Raji (cell line): ENCODE results near the gene HSPB3.

Experiments
- POLR2A ChIP-seq: IDR thresholded peaks from 2 replicates; pipeline ENCODE4 v1.6.1; 2011; ENCODE audit warnings: low read depth, low read length, control low read depth; ENCODE audit not compliant: insufficient read depth

HSPB3 gene

DNA sequence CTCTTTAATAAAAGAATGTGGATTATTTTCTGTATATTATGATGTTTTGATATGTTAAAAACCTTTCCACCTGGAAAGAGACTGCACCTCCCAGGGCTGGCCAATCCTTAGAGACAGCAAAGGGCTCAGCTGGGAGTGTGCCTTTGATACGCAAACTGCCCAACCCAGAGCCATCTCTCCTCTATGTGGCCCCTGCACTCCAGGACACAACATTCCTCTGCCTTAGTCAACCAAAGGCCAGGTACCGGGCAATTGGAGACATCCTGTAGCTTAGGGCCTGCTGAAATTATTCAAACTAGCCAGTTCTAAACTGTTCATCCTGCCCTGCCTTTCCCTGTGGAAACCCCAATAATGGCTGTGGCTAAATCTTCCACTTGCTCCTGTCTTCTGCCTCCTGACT, 5.0 kb upstream of the HSPB3 start:
- TF ChIP-seq POLR2A: no peak

- TF ChIP-seq POLR2A: no peak
These were observed 2.5 kb upstream of the HSPB3 start for GRCh38 chr5:54453046-54453445.

- TF ChIP-seq POLR2A: no peak
These were observed 897 bp upstream of the HSPB3 start for GRCh38 chr5:54454602-54455001.

- TF ChIP-seq POLR2A: no peak
These were observed 1.8 kb downstream of the HSPB3 start for GRCh38 chr5:54457094-54457862.

- TF ChIP-seq POLR2A: no peak
These were observed 2.7 kb downstream of the HSPB3 start for GRCh38 chr5:54458221-54458620.

DNA sequence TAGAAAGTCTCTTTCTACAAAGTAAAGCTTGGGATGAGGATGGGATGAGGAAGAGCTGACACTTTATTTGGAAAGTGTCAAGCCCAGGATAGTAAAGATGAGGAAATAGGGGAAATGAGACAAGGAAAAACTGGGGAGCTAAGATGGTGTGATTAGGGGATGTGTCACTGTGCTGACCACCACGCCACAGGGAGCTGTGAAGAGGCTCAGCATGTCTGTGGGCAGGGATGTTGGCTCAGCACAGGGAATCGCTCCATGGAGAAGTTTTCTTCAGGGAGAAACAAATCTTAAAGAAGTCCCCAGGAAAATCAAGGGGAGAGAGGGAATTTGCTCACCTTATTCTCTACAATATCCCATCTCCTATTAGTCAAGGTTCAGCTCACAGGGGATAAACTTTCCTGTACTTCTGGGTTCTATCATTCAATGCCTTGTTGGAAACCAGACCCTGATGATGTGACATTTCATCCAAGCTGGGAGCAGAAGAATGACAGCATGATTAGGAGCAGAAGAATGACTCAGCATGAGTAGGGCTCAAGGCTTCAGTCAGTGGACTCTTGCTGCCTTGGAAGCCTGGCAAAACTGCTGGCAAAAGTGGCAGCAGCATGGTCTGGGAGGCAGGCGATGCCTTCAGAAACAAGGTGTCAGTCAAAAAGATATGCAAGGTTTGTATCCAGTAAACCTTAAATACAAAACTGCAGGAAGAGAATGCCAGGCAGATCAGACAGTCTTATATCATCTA, 4.9 kb downstream of the HSPB3 start:
- TF ChIP-seq POLR2A: no peak

DNA sequence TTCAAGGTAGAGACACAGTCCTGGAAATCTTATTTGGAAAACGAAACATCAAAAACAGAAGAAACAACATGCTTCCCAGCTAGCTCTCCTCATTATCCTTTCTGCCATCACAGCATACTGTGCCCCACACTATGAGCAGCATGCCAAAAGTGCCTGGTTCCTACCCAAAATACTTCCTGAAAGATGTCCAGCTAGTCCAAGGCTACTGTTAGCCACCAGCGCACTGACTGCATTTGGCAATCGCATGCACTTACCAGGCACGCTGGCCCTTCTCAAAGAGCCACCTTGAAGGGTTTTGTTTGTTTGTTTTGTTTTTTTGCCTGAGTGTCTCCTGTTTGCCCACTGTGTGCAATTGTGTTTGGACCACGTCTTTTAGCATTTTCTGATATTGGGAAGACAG, 6.8 kb downstream of the HSPB3 start:
- no peak for TF ChIP-seq POLR2A

DNA sequence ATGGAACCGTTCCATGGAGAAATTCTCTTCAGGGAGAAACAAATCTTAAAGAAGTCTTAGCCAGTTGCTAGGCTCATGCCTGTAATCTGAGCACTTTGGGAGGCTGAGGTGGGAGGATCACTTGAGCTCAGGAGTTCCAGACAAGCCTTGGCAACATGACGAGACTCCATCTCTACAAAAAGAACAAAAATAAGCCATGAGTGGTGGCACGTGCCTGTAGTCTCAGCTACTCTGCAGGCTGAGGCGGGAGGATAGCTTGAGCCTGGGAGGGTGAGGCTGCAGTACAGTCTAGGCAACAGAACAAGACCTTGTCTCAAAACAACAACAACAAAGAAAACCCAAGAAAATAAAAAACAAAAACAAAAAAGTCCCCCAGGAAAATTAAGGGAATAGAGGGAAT, 8.2 kb downstream of the HSPB3 start:
- no peak for TF ChIP-seq POLR2A

DNA sequence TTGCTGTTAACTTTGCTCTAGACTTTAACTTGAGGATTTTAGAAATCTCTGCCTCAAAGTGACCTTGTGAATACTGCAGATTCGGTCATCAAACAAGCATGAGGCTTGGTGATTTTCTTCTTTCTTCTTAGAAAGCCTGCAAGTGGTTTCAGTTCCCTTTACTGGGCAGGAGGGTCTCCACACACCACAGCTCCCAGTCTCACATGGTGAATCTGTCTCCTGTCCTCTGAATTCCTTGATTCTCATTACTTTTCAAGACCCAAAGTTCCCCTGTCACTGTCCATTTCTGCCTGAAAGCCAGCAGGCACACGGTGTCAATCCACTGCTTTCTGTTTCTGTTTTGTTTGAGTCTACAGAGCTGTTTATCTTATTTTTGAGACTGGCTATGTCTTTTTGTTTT, 14.1 kb downstream of the HSPB3 start:
- TF ChIP-seq POLR2A: no peak

- TF ChIP-seq POLR2A: no peak
These were observed 14.6 kb downstream of the HSPB3 start for GRCh38 chr5:54470128-54470527.

DNA sequence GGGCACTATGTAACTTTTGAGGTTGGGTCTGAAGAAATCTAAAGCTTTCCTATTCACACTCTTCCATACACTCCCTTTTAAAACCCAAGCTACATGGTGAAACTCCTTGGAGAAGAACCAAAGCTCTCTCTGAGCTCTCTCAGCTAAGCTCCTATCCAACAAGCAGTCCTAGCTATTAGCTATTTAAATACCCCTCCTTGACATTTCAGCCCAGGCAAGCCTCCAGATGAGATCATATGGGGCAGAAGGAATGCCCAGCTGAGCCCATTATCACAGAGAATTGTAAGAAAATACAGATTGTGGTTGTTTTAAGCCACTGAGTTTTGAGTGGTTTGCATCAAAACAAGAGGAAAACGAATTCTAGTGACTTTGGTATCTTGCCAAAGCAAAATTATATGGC, 15.2 kb downstream of the HSPB3 start:
- TF ChIP-seq POLR2A: no peak

- no peak for TF ChIP-seq POLR2A
These were observed 15.9 kb downstream of the HSPB3 start for GRCh38 chr5:54471398-54471797.

GRCh38 chr5:54476682-54477081, 21.2 kb downstream of the HSPB3 start:
- TF ChIP-seq POLR2A: no peak

- no peak for TF ChIP-seq POLR2A
These were observed 22.5 kb downstream of the HSPB3 start for GRCh38 chr5:54477941-54478478.

GRCh38 chr5:54480296-54480695, 24.8 kb downstream of the HSPB3 start:
- TF ChIP-seq POLR2A: no peak

DNA sequence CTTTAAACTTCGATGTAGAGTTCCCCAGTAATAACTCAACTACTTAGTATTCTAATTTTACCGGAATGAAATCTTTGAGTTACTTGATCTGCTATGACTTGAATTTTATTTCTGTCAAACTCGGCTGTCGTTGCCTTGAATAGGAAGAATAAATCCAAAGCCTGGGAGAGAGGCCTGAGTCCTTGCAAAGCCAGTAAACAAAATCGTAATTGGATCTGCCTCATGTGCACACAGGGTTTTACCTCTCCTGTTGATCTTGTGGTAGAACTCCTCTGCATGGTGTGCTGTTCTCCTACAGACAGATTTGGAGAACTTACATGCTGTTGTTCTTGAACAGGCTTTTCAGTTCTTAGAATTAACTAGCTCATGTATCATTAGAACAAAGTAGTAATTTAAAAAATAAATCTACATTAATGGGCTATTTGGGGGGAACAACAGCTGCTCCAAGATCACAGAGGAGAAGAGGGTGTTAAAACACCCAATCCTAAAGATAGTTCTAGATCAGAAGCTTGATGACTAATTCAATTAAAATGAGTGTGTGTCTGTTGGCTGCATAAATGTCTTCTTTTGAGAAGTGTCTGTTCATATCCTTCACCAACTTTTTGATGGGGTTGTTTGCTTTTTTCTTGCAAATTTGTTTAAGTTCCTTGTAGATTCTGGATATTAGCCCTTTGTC, 28.9 kb downstream of the HSPB3 start:
- TF ChIP-seq POLR2A: no peak

- TF ChIP-seq POLR2A: no peak
These were observed 35.8 kb downstream of the HSPB3 start for GRCh38 chr5:54491326-54491725.
